ENCODE measurements around the gene UBAP2L. TPM values are rescaled to one million over a fixed set of nuclear protein-coding genes. Genes with fewer than 3 reads are reported as not detected.

The UBAP2L gene
- total RNA-seq, 1 donor from 2014 or later = 218 TPM

DNA sequence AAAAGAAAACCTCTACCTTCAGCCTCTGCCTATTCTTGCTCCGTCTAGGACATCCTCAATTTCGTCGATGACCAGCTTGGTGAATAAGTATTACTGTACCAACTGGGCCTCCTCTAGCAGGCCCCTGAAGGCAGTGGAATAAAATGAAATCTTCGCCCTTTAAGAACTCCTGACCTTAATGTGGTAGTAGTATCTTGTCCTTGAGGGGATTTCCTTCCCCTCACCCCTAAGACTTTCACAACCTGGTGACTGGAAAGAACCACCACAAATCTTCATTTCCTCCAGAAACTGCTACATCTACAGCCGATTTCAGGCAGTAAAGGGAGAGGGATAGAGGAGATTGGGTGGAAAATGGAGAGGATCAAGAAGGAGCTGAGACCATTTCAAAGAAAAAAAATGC, 50.1 kb downstream of the UBAP2L start:
- no peak overlapping the region for H3K27ac ChIP-seq (ENCODE audit: low read depth, low read length)
- Mint-ChIP-seq H3K36me3 (ENCODE audit: low read depth, unreplicated experiment) (peaks cover 15% of the 10 kb centered on the region), H3K27me3 (ENCODE audit: low read depth, unreplicated experiment) (no peaks in the 10 kb centered on the region), H3K9me3 (ENCODE audit: unreplicated experiment) (no peaks in the 10 kb centered on the region), H3K27ac (ENCODE audit: unreplicated experiment) (peak overlapping the region; percentile 66), H3K4me3 (ENCODE audit: unreplicated experiment) (peak overlapping the region; percentile 65), H3K4me1 (ENCODE audit: low read depth, unreplicated experiment) (peaks cover 11% of the 10 kb centered on the region)
- peaks cover 6% of the 10 kb centered on the region for H3K4me1 ChIP-seq (ENCODE audit: insufficient read depth, low read length)
- no peak overlapping the region for H2AFZ ChIP-seq (ENCODE audit: low read depth, low read length)
- FAIRE-seq (no peak), DNase-seq (ENCODE audit: low read depth) (no peak)
- no peak overlapping the region for H3K4me2 ChIP-seq (ENCODE audit: low read length)
- H3K79me2 ChIP-seq (ENCODE audit: insufficient read depth, low read length) = peaks cover 13% of the 10 kb centered on the region
- peaks cover 6% of the 10 kb centered on the region for H4K20me1 ChIP-seq (ENCODE audit: insufficient read depth, low read length)
- H3K27me3 ChIP-seq (ENCODE audit: insufficient read depth, low read length) = no peaks in the 10 kb centered on the region
- no peak for TF ChIP-seq EZH2 (IDR thresholded peaks at IDR 0.05; ENCODE audit: insufficient read depth, low read length)
- TF ChIP-seq, protein P1, sequence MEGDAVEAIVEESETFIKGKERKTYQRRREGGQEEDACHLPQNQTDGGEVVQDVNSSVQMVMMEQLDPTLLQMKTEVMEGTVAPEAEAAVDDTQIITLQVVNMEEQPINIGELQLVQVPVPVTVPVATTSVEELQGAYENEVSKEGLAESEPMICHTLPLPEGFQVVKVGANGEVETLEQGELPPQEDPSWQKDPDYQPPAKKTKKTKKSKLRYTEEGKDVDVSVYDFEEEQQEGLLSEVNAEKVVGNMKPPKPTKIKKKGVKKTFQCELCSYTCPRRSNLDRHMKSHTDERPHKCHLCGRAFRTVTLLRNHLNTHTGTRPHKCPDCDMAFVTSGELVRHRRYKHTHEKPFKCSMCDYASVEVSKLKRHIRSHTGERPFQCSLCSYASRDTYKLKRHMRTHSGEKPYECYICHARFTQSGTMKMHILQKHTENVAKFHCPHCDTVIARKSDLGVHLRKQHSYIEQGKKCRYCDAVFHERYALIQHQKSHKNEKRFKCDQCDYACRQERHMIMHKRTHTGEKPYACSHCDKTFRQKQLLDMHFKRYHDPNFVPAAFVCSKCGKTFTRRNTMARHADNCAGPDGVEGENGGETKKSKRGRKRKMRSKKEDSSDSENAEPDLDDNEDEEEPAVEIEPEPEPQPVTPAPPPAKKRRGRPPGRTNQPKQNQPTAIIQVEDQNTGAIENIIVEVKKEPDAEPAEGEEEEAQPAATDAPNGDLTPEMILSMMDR (IDR thresholded peaks at IDR 0.05; ENCODE audit: insufficient read depth, low read depth, low read length) = no peak
- H3K9ac ChIP-seq (ENCODE audit: low read length) = no peak overlapping the region
- peaks cover 34% of the 10 kb centered on the region for H3K36me3 ChIP-seq (ENCODE audit: insufficient read depth, low read length)
- H3K9me3 ChIP-seq (ENCODE audit: insufficient read depth, low read depth, low read length) = no peaks in the 10 kb centered on the region
- no peak overlapping the region for H3K4me3 ChIP-seq (ENCODE audit: insufficient read depth, low read depth, low read length)

DNA sequence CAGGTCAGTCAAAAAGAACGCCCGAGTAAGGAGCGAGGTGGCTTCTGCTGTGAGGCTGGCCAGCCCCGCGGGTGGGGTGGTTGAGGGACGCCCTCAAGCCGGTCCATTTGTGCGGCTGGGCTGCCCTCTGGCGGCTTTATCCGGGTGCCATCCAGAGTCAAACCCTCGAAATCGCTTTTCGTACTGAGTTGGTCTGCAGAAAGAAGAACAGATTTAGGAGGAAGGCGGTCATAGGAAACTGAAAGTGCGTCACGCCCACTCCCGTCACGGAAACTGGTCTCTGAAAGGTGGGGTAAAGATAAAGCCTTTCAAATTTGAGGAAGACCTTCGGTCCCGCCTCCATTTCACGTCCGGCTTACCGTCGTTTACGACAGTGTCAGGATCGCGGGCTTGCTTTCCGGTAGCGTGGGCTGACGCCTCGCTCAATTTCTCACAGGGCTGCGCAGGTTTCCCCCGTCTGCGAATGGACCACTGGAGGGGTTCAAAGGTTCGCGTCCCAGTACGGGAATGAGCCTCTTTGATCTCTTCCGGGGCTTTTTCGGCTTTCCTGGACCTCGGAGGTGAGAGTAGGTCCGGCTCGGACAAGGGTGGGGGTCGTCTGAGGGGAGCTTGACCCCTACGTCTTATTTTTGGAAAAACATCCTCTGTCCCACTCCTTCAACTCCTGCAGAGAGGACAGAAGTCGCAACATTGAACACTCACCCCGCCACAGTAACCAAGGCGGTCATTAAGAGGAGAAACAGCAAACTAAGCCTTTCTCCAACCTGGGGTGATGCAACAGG, 51.7 kb downstream of the UBAP2L start, which contains the start of gene HAX1:
HAX1 (plus strand) TSS at position 413 of the 782 bp plus-strand sequence; CDS start at position 508, 95 bp downstream.
- H3K27me3 ChIP-seq (ENCODE audit: insufficient read depth, low read length) = no peaks in the 10 kb centered on the region
- no peaks in the 10 kb centered on the region for H3K9me3 ChIP-seq (ENCODE audit: insufficient read depth, low read depth, low read length)
- Mint-ChIP-seq H3K9me3 (ENCODE audit: unreplicated experiment) (no peaks in the 10 kb centered on the region), H3K4me3 (ENCODE audit: unreplicated experiment) (peak within 1 kb of the TSS; percentile 99), H3K27me3 (ENCODE audit: low read depth, unreplicated experiment) (no peaks in the 10 kb centered on the region), H3K27ac (ENCODE audit: unreplicated experiment) (peak within 1 kb of the TSS; percentile 99), H3K36me3 (ENCODE audit: low read depth, unreplicated experiment) (peaks cover 15% of the 10 kb centered on the region), H3K4me1 (ENCODE audit: low read depth, unreplicated experiment) (peaks cover 11% of the 10 kb centered on the region)
- H4K20me1 ChIP-seq (ENCODE audit: insufficient read depth, low read length) = no peaks in the 10 kb centered on the region
- H3K4me1 ChIP-seq (ENCODE audit: insufficient read depth, low read length) = peaks cover 6% of the 10 kb centered on the region
- H2AFZ ChIP-seq (ENCODE audit: low read depth, low read length) = peak within 1 kb of the TSS; percentile 91
- H3K27ac ChIP-seq (ENCODE audit: low read depth, low read length) = peak within 1 kb of the TSS; percentile 83
- no peak for TF ChIP-seq EZH2 (IDR thresholded peaks at IDR 0.05; ENCODE audit: insufficient read depth, low read length)
- TF ChIP-seq, protein P1 (IDR thresholded peaks at IDR 0.05; ENCODE audit: insufficient read depth, low read depth, low read length) = peak; percentile 63
- peaks cover 24% of the 10 kb centered on the region for H3K36me3 ChIP-seq (ENCODE audit: insufficient read depth, low read length)
- peak; percentile 97 for DNase-seq (ENCODE audit: low read depth)
- H3K4me2 ChIP-seq (ENCODE audit: low read length) = peak within 1 kb of the TSS; percentile 99
- FAIRE-seq = peak; percentile 86
- peaks cover 13% of the 10 kb centered on the region for H3K79me2 ChIP-seq (ENCODE audit: insufficient read depth, low read length)
- peak within 1 kb of the TSS; percentile 97 for H3K4me3 ChIP-seq (ENCODE audit: insufficient read depth, low read depth, low read length)
- peak within 1 kb of the TSS; percentile 96 for H3K9ac ChIP-seq (ENCODE audit: low read length)
